GM18519 (cell line): ENCODE measurements around the gene ATP9A.
"Not testable (repeated sequence)": the region's sequence is repeated elsewhere in the genome, so short reads cannot be mapped to it uniquely, and the experiment has no call there.

ENCODE experiments used
- ATAC-seq: cut with Tn5 transposase; IDR thresholded peaks from one replicate; pipeline ENCODE4 v1.9.1; 2021; ENCODE audit warnings: mild to moderate bottlenecking, moderate library complexity; ENCODE audit not compliant: unreplicated experiment, low FRiP score

The ATP9A gene

DNA sequence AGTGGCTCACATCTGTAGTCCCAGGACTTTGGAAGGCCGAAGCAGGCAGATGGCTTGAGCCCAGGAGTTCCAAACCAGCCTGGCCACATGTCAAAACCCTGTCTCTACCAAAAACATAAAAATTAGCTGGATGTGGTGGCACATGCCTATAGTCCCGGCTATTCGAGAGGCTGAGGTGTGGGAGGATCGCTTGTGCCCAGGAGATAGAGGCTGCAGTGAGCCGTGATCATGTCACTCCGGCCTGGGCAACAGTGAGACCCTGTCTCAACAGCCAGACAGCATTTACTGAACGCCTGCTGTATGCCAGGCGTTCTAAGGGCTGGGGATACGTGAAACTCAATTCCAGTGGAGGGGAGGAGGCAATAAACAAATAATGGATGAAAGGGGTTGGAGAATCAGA, 69.9 kb downstream of the ATP9A start:
- no peak for ATAC-seq

GRCh38 chr20:51697096-51697826, 70.9 kb downstream of the ATP9A start:
- no peak for ATAC-seq

DNA sequence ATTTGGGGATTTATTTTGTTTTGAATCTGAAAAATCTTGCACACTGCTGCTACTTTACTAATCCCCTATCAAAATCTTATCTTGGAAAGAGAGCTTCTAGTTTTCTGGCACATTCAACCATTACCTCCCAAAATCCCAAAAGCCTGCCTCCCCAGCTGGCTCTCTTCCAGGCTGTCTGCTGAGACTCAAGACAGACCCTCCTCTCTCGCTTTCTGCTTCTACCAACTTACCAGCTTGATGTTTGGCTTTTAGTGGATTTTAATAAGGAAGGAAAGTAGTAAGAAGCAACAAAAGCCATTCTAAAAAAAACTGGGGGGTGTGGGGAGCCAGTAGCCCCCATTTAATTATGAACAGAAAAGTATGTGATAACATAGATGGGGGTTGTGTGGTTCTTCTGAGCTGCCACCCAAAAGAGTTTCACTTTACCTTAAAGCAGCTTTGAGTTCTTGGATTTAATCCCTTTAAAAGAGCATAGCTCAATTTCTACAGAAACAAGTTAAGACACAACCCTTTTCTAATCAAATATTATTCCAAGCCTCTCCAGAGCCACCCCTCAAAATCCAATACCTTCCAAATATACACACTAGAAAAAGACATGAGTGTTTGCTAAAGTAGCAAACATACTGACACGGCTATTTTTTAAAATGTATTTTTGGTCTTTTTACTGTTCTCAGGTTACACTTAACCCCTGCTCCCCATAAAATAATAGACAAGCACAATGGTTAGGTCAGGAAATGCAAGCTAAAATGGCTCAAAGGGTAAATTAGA, 71.7 kb downstream of the ATP9A start:
- ATAC-seq, result no peak

DNA sequence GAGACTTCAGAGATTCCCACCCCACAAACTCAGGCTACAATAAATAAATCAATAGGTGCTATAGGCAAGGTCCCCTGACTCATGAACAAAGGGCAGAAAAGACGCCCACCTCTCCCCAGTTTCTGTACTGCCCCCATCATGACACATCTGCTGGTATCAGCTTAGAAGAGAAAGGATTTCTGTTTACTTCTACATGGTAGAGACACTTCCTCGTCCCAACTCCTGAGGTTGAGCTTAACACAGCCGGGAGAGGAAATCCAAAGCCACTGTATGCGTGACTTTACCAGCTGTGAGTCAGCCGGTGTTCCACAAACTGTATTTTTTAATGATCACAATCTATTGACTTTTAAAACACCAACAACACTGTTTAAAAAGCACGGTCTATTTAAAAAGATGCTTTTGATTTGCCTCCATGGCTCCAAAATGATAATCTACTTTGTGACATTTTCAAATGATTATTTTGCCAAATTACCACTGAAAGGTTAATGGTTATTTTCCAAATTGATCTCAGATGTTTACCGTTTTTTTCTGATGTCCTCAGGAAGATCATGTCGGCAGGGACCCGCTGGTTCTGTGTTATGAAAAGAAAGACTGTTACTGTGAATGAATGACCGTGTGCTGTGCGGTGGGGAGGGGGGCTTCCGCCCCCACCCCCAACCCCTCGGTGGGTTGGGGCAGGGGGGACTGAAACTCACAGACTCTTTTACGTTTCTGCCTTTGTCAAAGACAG, 72.5 kb downstream of the ATP9A start:
- no peak for ATAC-seq

GRCh38 chr20:51692806-51693400, 75.3 kb downstream of the ATP9A start:
- no peak for ATAC-seq

- ATAC-seq, result no peak
Observed at GRCh38 chr20:51691703-51692102, 76.5 kb downstream of the ATP9A start.

GRCh38 chr20:51688600-51689244, 79.5 kb downstream of the ATP9A start:
- ATAC-seq, result no peak

GRCh38 chr20:51687630-51688029, 80.6 kb downstream of the ATP9A start:
- no peak for ATAC-seq

DNA sequence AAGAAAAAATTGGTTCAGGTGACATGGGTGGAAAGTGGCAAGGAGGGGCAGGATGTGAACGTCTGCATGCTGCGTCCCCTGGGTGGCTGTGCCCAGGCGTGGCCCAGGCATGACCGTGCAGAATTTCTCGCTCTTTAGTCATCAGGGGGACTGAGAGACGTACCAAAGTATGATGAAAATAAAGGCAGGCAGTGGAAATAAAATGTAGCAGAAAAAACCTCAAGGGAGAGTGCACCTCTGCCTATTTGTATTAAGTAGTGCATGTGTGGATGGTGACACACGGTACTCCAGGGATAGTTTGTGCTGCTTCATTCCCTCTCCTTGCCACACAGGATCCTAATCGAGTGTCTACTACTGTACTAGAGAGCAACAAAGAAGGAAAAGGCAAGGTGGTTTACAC, 81.1 kb downstream of the ATP9A start:
- ATAC-seq, result no peak

DNA sequence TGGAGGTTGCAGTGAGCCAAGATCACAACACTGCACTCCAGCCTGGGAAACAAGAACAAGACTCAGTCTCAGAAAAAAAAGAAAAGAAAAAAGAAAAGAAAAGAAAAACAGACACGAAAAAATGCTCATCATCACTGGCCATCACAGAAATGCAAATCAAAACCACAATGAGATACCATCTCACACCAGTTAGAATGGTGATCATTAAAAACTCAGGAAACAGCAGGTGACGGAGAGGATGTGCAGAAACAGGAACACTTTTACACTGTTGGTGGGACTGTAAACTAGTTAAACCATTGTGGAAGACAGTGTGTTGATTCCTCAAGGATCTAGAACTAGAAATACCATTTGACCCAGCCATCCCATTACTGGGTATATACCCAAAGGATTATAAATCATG, 82.7 kb downstream of the ATP9A start:
- not testable (repeated sequence) for ATAC-seq

DNA sequence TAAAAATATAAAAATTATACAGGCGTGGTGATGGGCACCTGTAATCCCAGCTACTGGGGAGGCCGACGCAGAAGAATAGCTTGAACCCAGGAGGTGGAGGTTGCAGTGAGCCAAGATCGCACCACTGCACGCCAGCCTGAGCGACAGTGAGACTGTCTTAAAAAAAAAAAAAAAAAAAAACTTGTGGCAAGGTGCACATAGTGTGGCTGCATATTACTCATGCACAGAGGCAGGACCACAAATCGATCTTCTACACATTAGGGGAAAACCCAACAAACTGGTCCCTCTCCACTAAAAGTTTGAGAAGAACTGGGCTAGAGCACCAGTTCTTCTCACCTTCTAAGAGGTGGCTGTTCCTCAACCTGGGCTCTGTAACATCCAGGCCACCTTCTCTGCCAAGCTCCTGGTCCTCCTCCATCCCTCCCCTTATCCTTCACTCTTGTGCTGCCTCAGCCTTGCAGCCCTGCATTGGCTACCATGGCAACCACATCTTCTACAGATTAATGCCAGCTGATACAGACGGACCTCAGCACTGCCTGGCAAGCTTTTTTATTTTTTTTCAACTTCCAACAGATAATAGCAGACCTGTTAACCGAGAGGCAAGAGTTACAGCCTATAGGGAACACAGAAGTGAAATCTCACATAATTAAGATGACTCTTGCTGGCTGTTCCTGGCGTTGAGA, 88.0 kb downstream of the ATP9A start:
- ATAC-seq, result no peak

GRCh38 chr20:51679254-51679921, 88.8 kb downstream of the ATP9A start:
- no peak for ATAC-seq

DNA sequence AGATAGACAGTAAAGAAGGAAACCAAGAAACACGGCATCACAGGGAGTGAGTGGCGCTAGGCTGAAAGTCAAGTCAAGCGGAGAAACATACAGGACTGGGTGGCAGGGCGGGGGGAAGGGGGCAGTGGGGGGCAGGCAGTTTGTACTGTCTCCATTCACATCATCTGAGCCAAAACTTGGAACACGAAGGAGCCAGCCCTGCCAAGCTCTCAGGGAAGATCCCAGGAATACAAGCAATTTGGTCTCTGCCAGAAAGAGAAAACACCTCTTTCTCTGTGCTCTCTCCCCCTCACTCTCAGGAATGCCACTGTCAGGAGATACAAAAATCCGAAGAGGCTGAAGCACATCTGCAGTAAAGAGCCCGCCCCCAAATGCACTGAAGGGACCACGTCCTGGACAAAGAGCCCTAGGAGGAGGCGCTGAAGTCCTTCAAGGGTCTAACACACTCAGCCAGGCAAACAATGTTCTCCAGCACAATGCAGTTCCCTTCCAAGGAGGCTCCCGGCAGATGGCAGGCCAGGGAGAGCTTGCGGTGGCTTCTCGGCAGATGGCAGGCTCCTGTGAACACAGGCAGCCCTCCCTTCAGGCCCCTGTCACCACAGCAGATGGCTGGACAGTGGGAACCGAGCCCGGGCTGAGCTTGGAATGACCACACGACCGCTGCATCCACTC, 90.0 kb downstream of the ATP9A start:
- ATAC-seq, result no peak

DNA sequence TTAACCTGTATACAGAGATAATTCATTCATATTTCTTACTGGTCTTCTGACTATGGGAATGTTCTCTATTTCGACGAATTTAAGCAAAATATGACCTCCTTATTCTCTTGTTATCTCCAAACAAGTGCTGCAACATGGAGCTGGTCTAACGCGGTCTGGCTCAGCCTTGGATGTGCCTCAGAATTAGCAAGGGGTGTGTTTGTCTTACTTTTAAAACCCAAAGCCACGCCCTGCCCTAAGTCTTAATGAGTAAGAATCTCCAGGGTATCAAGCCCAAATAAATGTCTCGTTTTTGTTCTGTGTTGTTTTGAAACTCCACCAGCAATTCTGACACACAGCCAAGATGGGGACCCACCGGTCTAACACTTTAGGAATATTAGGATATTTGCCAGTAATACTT, 99.2 kb downstream of the ATP9A start:
- ATAC-seq, result no peak

DNA sequence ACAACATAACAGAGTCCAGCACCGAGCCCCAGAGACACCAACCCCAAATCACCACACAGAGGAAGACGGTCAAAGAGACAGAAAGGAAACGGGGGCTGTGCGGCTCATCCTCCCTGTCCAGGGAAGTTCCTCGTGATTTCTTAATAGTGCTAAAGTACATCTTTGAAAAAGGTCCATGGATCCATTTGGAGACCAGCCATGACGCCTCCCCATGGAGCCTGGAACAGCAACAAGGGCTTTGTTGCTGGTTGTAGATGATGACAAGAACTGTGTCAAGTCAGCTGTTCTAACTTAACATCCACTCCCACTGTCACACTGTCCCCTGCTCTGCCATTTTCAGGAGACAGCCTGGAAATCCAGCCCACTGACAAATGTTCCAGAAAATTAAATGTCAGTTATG, 99.7 kb downstream of the ATP9A start:
- no peak for ATAC-seq

DNA sequence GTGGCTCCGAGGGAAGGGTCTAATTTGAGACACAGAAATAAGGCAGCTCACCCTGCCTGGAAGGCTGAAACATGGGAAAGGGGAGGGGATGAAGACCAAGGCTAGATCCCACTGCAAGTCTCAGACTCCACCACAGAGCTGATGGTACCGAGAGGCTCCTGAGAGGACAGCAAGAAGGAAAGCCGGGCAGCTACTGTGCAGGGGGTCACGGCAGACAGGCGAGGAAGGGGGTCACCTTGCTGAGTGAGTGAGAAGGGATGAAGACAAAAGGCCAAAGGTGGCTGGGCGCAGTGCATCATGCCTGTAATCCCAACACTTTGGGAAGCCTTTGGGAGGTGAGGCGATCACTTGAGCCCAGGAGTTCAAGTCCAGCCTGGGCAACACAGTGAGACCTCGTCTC, 100.7 kb downstream of the ATP9A start:
- no peak for ATAC-seq

DNA sequence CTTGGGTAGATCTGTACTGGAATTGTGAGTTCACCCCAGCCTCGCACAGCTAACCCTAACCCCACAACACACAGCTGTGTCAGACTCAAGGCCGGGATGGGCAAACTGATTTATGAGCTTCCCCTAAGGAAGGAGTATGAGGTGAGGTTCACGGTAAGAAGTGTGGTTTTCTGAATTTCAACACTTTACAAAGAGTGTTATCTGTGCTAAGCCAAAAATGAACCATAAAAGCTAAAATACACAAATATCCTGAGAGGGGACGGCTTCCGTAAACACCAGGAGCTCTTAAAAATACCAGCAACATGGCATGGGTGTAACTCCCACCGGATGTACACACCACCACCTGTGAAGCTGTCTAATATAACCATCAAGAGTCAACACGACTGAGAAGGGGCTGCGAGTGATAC, 101.2 kb downstream of the ATP9A start:
- no peak for ATAC-seq

GRCh38 chr20:51666126-51666525, 102.1 kb downstream of the ATP9A start:
- no peak for ATAC-seq

DNA sequence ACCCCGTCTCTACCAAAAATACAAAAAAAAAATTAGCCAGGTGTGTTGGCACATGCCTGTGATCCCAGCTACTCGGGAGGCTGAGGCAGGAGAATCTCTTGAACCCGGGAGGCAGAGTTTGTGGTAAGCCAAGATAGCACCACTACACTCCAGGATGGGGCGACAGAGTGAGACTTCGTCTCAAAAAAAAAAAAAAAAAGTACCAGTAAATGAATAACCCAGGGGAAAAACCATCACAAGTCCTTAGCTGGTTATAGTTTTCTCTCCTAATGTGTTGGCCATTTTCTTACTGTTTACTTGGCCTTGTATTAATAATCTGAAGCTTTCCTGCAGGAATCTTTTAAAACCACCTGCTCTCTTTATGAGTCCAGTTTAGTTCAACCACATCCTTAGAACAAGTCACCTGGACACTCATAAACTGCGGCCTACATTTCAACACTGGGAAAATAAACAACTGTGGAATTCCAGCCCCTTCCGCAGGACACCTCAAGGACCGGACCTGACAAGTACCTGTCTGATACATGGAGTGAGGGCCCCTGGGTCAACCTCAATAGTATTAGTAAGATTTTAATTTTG, 102.6 kb downstream of the ATP9A start:
- no peak for ATAC-seq
